NCI-H524 treated with DMSO at 0.1 percent for 48 hours (cell line): Measurements from ENCODE around the gene ZNF407.

Experiments used
- DNase-seq: peaks from one replicate; lab custom pipeline; 2025; lab: John Stamatoyannopoulos, UW

The ZNF407 gene

GRCh38 chr18:74929110-74929509 is 331.4 kb downstream of the ZNF407 start:
- no peak for DNase-seq

GRCh38 chr18:74930616-74931015 is 332.9 kb downstream of the ZNF407 start:
- no peak for DNase-seq

GRCh38 chr18:74933930-74934329 is 336.3 kb downstream of the ZNF407 start:
- DNase-seq = no peak

GRCh38 chr18:74935434-74935833 is 337.8 kb downstream of the ZNF407 start:
- no peak for DNase-seq

GRCh38 chr18:74936343-74936742 is 338.7 kb downstream of the ZNF407 start:
- no peak for DNase-seq

- DNase-seq = no peak
Observed at GRCh38 chr18:74937291-74937690, 339.6 kb downstream of the ZNF407 start.

GRCh38 chr18:74940856-74941255 is 343.2 kb downstream of the ZNF407 start:
- DNase-seq = no peak

GRCh38 chr18:74942319-74942910 is 344.7 kb downstream of the ZNF407 start:
- no peak for DNase-seq

- no peak for DNase-seq
Observed at GRCh38 chr18:74944676-74945075, 347.0 kb downstream of the ZNF407 start.

- DNase-seq = no peak
Observed at GRCh38 chr18:74945774-74946545, 348.3 kb downstream of the ZNF407 start.

- no peak for DNase-seq
Observed at GRCh38 chr18:74946646-74947375, 349.1 kb downstream of the ZNF407 start.

GRCh38 chr18:74947417-74947816 is 349.7 kb downstream of the ZNF407 start:
- no peak for DNase-seq

GRCh38 chr18:74947875-74948274 is 350.2 kb downstream of the ZNF407 start:
- DNase-seq = no peak

- DNase-seq = no peak
Observed at GRCh38 chr18:74949611-74950010, 351.9 kb downstream of the ZNF407 start.

GRCh38 chr18:74950479-74950878 is 352.8 kb downstream of the ZNF407 start:
- no peak for DNase-seq

- DNase-seq = no peak
Observed at GRCh38 chr18:74951165-74951760, 353.6 kb downstream of the ZNF407 start.

GRCh38 chr18:74957588-74958224 is 360.0 kb downstream of the ZNF407 start:
- no peak for DNase-seq

GRCh38 chr18:74959216-74959615 is 361.5 kb downstream of the ZNF407 start:
- DNase-seq = no peak

- DNase-seq = no peak
Observed at GRCh38 chr18:74961596-74961995, 363.9 kb downstream of the ZNF407 start.

- peak; percentile 80 for DNase-seq
Observed at GRCh38 chr18:74963820-74964446, 366.3 kb downstream of the ZNF407 start.

GRCh38 chr18:74965682-74966081 is 368.0 kb downstream of the ZNF407 start:
- DNase-seq = no peak

- DNase-seq = no peak
Observed at GRCh38 chr18:74967438-74967837, 369.8 kb downstream of the ZNF407 start.
